ENCODE data around the gene ZNF540.
A peak's percentile ranks its signal among the peaks of the same experiment; 100 is the strongest.
"Not testable (repeated sequence)": the region's sequence is repeated elsewhere in the genome, so short reads cannot be mapped to it uniquely, and the experiment has no call there.

ZNF540 gene

GRCh38 chr19:37594304-37594981 lies at the start of gene ZNF540, which contains the start of gene ZNF571:
ZNF540 (plus strand) TSS chr19:37594876; CDS start chr19:37598448, 3,572 bp downstream.
ZNF571 (minus strand) TSS chr19:37594792; CDS start chr19:37586676, 8,116 bp downstream.
- peak; percentile 93 for DNase-seq

- DNase-seq: peak; percentile 82
Observed at GRCh38 chr19:37551129-37551993, 43.3 kb upstream of the ZNF540 start.

- DNase-seq: no peak
Observed at GRCh38 chr19:37563518-37563917, 31.2 kb upstream of the ZNF540 start.

GRCh38 chr19:37564624-37565369 lies 29.9 kb upstream of the ZNF540 start:
- no peak for DNase-seq

- DNase-seq: no peak
Observed at GRCh38 chr19:37565370-37565669, 29.4 kb upstream of the ZNF540 start.

GRCh38 chr19:37572203-37572602 lies 22.5 kb upstream of the ZNF540 start:
- DNase-seq: no peak

- no peak for DNase-seq
Observed at GRCh38 chr19:37583340-37583739, 11.3 kb upstream of the ZNF540 start.

- no peak for DNase-seq
Observed at GRCh38 chr19:37593996-37594303, 726 bp upstream of the ZNF540 start.

GRCh38 chr19:37594982-37595382 lies 306 bp downstream of the ZNF540 start:
- DNase-seq: peak; percentile 79

- no peak for DNase-seq
Observed at GRCh38 chr19:37635076-37636056, 40.7 kb downstream of the ZNF540 start.

GRCh38 chr19:37654118-37654517 lies 59.4 kb downstream of the ZNF540 start:
- no peak for DNase-seq

- peak; percentile 71 for DNase-seq
Observed at GRCh38 chr19:37654629-37655300, 60.1 kb downstream of the ZNF540 start.

GRCh38 chr19:37655301-37655688 lies 60.6 kb downstream of the ZNF540 start, which contains the start of gene ZFP30:
ZFP30 (minus strand) TSS chr19:37655465; CDS start chr19:37647822, 7,643 bp downstream.
- DNase-seq: peak; percentile 87

- peak; percentile 92 for DNase-seq
Observed at GRCh38 chr19:37655689-37656371, 61.2 kb downstream of the ZNF540 start.

- DNase-seq: not testable (repeated sequence)
Observed at GRCh38 chr19:37657157-37657556, 62.5 kb downstream of the ZNF540 start.

All from activated CD8-positive, alpha-beta memory T cell treated with anti-CD3 and anti-CD28 coated beads, Interleukin-2, amount 50 U/mL, for 48 hours (primary cell).